Activated T-helper 1 cell treated with anti-CD3 and anti-CD28 coated beads, Interleukin-2, amount 50 U/mL, for 16 hours (primary cell): ENCODE data around the gene MBD3L4.
"Not testable (repeated sequence)": the region's sequence is repeated elsewhere in the genome, so short reads cannot be mapped to it uniquely, and the experiment has no call there.

ENCODE experiments used
- DNase-seq, 2 donors: peaks; one replicate each; pipeline ENCODE4 v3.0.0-alpha.2; 2020; ENCODE audit warnings: low read depth in 1 of 2, low spot score in 1 of 2

Gene MBD3L4

GRCh38 chr19:7051421-7051820, 11.4 kb upstream of the MBD3L4 start:
- DNase-seq = not testable (repeated sequence)

GRCh38 chr19:7049021-7049420, 9.0 kb upstream of the MBD3L4 start, which contains the start of gene MBD3L2:
Gene MBD3L2 (plus strand): TSS chr19:7049321. CDS start chr19:7049374, 53 bp downstream.
- not testable (repeated sequence) for DNase-seq

- DNase-seq = not testable (repeated sequence)
These were observed 1.6 kb upstream of the MBD3L4 start for GRCh38 chr19:7041563-7041962.

- DNase-seq = not testable (repeated sequence)
These were observed 9.7 kb downstream of the MBD3L4 start, which contains the start of gene MBD3L5 for GRCh38 chr19:7030278-7030677. Gene MBD3L5 (plus strand): TSS chr19:7030578. CDS start chr19:7030612, 34 bp downstream.

- not testable (repeated sequence) for DNase-seq
These were observed 11.2 kb downstream of the MBD3L4 start for GRCh38 chr19:7028790-7029189.

GRCh38 chr19:7021331-7021730, 18.6 kb downstream of the MBD3L4 start, which contains the start of gene MBD3L2B:
Gene MBD3L2B (minus strand): TSS chr19:7021431. CDS start chr19:7021397, 34 bp downstream.
- not testable (repeated sequence) for DNase-seq

GRCh38 chr19:7018828-7019227, 21.2 kb downstream of the MBD3L4 start:
- no peak for DNase-seq

- DNase-seq = no peak
These were observed 26.3 kb downstream of the MBD3L4 start for GRCh38 chr19:7013678-7014077.

GRCh38 chr19:7010722-7011593, 29.0 kb downstream of the MBD3L4 start:
- DNase-seq = no peak

GRCh38 chr19:7007859-7008258, 32.1 kb downstream of the MBD3L4 start:
- no peak for DNase-seq

- DNase-seq = no peak
These were observed 33.8 kb downstream of the MBD3L4 start for GRCh38 chr19:7006135-7006704.

- DNase-seq = no peak
These were observed 35.6 kb downstream of the MBD3L4 start for GRCh38 chr19:7004313-7004931.

- no peak for DNase-seq
These were observed 39.2 kb downstream of the MBD3L4 start for GRCh38 chr19:7000816-7001215.

- DNase-seq = no peak
These were observed 39.6 kb downstream of the MBD3L4 start for GRCh38 chr19:7000333-7000732.

GRCh38 chr19:6999933-7000332, 40.0 kb downstream of the MBD3L4 start:
- no peak for DNase-seq

- no peak for DNase-seq
These were observed 42.1 kb downstream of the MBD3L4 start for GRCh38 chr19:6997679-6998445.

- DNase-seq = no peak
These were observed 43.2 kb downstream of the MBD3L4 start for GRCh38 chr19:6996810-6997209.

- no peak for DNase-seq
These were observed 44.9 kb downstream of the MBD3L4 start for GRCh38 chr19:6995054-6995453.

- no peak for DNase-seq
These were observed 51.7 kb downstream of the MBD3L4 start for GRCh38 chr19:6988257-6988656.

GRCh38 chr19:6987850-6988249, 52.1 kb downstream of the MBD3L4 start:
- DNase-seq = no peak
